Endothelial cell of umbilical vein (primary cell): ENCODE results near the gene MYO7B. TPM values are rescaled to one million over a fixed set of nuclear protein-coding genes. Genes with fewer than 3 reads are reported as not detected.

ENCODE experiments used
- BruUV-seq: library from RNA; stranded (reverse); fragments of 400-500 nt; replicated peaks from 2 replicates; lab custom pipeline; 2021; lab: Mats Ljungman, UMichigan
- CTCF ChIA-PET: fragments of 300-600, 350-600 bp; sonication (Branson Sonifier 250); formaldehyde crosslinking; loops from one replicate; lab custom pipeline; 2021; ENCODE audit warnings: antibody characterized with exemption, inconsistent platforms; lab: Charles Lee
- POLR2A ChIA-PET: fragments of 300-600, 350-600 bp; sonication (Branson Sonifier 250); formaldehyde crosslinking; loops from one replicate; lab custom pipeline; 2021; ENCODE audit warnings: antibody characterized with exemption, inconsistent platforms; lab: Charles Lee
- DNase-seq: peaks from one replicate; pipeline ENCODE4 v3.0.0-alpha.2; 2011; ENCODE audit warnings: low read depth, low spot score
- FAIRE-seq: peaks from 2 replicates; lab custom pipeline; 2011; peaks lifted over from hg19 to GRCh38; lab: Jason Lieb, UNC
- H2AFZ ChIP-seq: 2 replicates; pipeline ENCODE4 v1.6.0; 2012; ENCODE audit warnings: low read depth, low read length, control low read depth, inconsistent platforms
- H3K27ac ChIP-seq: 2 replicates; pipeline ENCODE4 v1.5.1; 2011; ENCODE audit warnings: low read depth, mild to moderate bottlenecking, control low read depth, low read length, moderate library complexity; ENCODE audit not compliant: insufficient read depth
- H3K27me3 ChIP-seq, 2 experiments: 2 replicates each; pipeline versions ENCODE4 v1.6.0 to v1.6.1; 2011; ENCODE audit warnings: low read length in 2 of 2, mixed read lengths in 1 of 2; ENCODE audit not compliant: control insufficient read depth in 2 of 2, insufficient read depth in 2 of 2
- H3K36me3 ChIP-seq, 2 experiments: 2 replicates in 1 of 2; 3 replicates in 1 of 2; pipeline ENCODE4 v1.5.1; 2011; ENCODE audit warnings: low read length in 2 of 2, mild to moderate bottlenecking in 1 of 2, moderate library complexity in 1 of 2; ENCODE audit not compliant: control insufficient read depth in 2 of 2, insufficient read depth in 2 of 2; ENCODE audit errors: extremely low read depth in 1 of 2
- H3K4me1 ChIP-seq: 3 replicates; pipeline ENCODE4 v1.5.1; 2011; ENCODE audit warnings: mild to moderate bottlenecking, low read length; ENCODE audit not compliant: control insufficient read depth, insufficient read depth; ENCODE audit errors: extremely low read depth
- H3K4me2 ChIP-seq: 2 replicates; pipeline ENCODE4 v1.6.1; 2011; ENCODE audit warnings: low read length, control low read depth, mixed read lengths; ENCODE audit not compliant: insufficient read depth
- H3K4me3 ChIP-seq, 3 experiments: fragments of 200-600 bp in 1 of 3; sonication (generic), shearing (Covaris generic) in 1 of 3; replicated peaks in 1 of 3; 2 replicates each; pipeline ENCODE4 v1.5.1; 2011 to 2016; ENCODE audit warnings: control low read depth in 3 of 3, low read length in 3 of 3, mild to moderate bottlenecking in 2 of 3, inconsistent platforms in 1 of 3, low read depth in 1 of 3, moderate library complexity in 1 of 3; ENCODE audit not compliant: insufficient read depth in 1 of 3
- H3K79me2 ChIP-seq: 2 replicates; pipeline ENCODE4 v1.6.0; 2012; ENCODE audit warnings: low read length, inconsistent platforms; ENCODE audit not compliant: control insufficient read depth, insufficient read depth
- H3K9ac ChIP-seq: replicated peaks from 2 replicates; pipeline ENCODE3; 2011; ENCODE audit warnings: low read length, control low read depth; ENCODE audit not compliant: insufficient read depth; ENCODE audit errors: extremely low read depth
- H3K9me1 ChIP-seq: replicated peaks from 3 replicates; pipeline ENCODE4 v1.6.0; 2011; ENCODE audit warnings: mild to moderate bottlenecking, low read length; ENCODE audit not compliant: control insufficient read depth, insufficient read depth; ENCODE audit errors: extremely low read depth
- H3K9me3 ChIP-seq: replicated peaks from 2 replicates; pipeline ENCODE4 v1.5.1; 2012; ENCODE audit warnings: low read length, inconsistent platforms; ENCODE audit not compliant: control insufficient read depth, insufficient read depth
- H4K20me1 ChIP-seq: replicated peaks from 2 replicates; pipeline ENCODE3; 2011; ENCODE audit warnings: mild to moderate bottlenecking, low read length; ENCODE audit not compliant: control insufficient read depth, insufficient read depth; ENCODE audit errors: extremely low read depth
- EZH2 ChIP-seq: IDR thresholded peaks from 2 replicates; pipeline ENCODE4 v1.6.1; 2012; ENCODE audit warnings: borderline replicate concordance, low read depth, mild to moderate bottlenecking, moderate library complexity, low read length, inconsistent platforms; ENCODE audit not compliant: severe bottlenecking
- FOS ChIP-seq: IDR thresholded peaks from 2 replicates; pipeline ENCODE4 v1.6.1; 2011; ENCODE audit warnings: mild to moderate bottlenecking, low read length, moderate library complexity, borderline replicate concordance; ENCODE audit not compliant: insufficient read depth
- GATA2 ChIP-seq: IDR thresholded peaks from 2 replicates; pipeline ENCODE4 v1.7.0; 2011; ENCODE audit warnings: low read depth, mild to moderate bottlenecking, moderate library complexity, mixed read lengths, low read length; ENCODE audit not compliant: insufficient read length, insufficient read depth
- JUN ChIP-seq: IDR thresholded peaks from 2 replicates; pipeline ENCODE4 v1.6.1; 2011; ENCODE audit warnings: borderline replicate concordance, low read depth; ENCODE audit not compliant: insufficient read length, insufficient read depth
- MYC ChIP-seq: IDR thresholded peaks from one replicate; pipeline ENCODE4 v1.6.1; 2011; ENCODE audit warnings: mild to moderate bottlenecking, low read depth, low read length
- POLR2A ChIP-seq: IDR thresholded peaks from 2 replicates; pipeline ENCODE4 v1.6.1; 2012; ENCODE audit warnings: low read depth, mild to moderate bottlenecking, control low read depth, low read length
- POLR2AphosphoS5 ChIP-seq: IDR thresholded peaks from 2 replicates; pipeline ENCODE4 v1.6.1; 2012; ENCODE audit warnings: low read depth, mild to moderate bottlenecking, control low read depth, low read length, moderate library complexity; ENCODE audit not compliant: insufficient read depth
- dilution Hi-C: fragments of 300-500 bp; cut with MboI; formaldehyde crosslinking; loops from one replicate; pipeline ENCODE4 v1.15.0; 2019; ENCODE audit warnings: low sequenced_read_pairs; ENCODE audit not compliant: extremely low pct_ligation_motif_present
- intact Hi-C: fragments of 100-400 bp; cut with micrococcal nuclease; formaldehyde crosslinking; loops from one replicate; pipeline ENCODE4 v1.10.0; 2022
- polyA plus RNA-seq, 4 experiments: library from polyadenylated mRNA; depleted of rRNA in 3 of 4; stranded (reverse) in 3 of 4; unstranded in 1 of 4; fragments of >200 nt; gene quantifications; 2 replicates each; pipeline versions ENCODE4 v1.2.1 to v1.2.3, GENCODE V29; 2011 to 2012; ENCODE audit warnings: missing spikeins in 1 of 4
- total RNA-seq: library from RNA; stranded (reverse); gene quantifications from 2 replicates; pipeline ENCODE4 v1.2.3, GENCODE V29; 2021
- TF ChIP-seq, protein P1 (sequence below): IDR thresholded peaks from 2 replicates; pipeline ENCODE4 v1.6.1; 2011; ENCODE audit not compliant: insufficient read depth, insufficient read length
- TF ChIP-seq, protein P2 (sequence below), 2 donors: IDR thresholded peaks; 1 replicate in 1 of 2; 2 replicates in 1 of 2; pipeline ENCODE4 v1.5.1; 2011; ENCODE audit warnings: low read length in 2 of 2, mild to moderate bottlenecking in 2 of 2, moderate library complexity in 2 of 2, control low read depth in 1 of 2, inconsistent platforms in 1 of 2, low read depth in 1 of 2; ENCODE audit not compliant: insufficient read depth in 1 of 2; ENCODE audit errors: extremely low read depth in 1 of 2

Gene MYO7B
- total and polyA plus RNA-seq, 2 donors (not counting 3 experiments of a cell fraction or from before 2014, with no cell fraction given) = 0.17 TPM; not detected in 1

DNA sequence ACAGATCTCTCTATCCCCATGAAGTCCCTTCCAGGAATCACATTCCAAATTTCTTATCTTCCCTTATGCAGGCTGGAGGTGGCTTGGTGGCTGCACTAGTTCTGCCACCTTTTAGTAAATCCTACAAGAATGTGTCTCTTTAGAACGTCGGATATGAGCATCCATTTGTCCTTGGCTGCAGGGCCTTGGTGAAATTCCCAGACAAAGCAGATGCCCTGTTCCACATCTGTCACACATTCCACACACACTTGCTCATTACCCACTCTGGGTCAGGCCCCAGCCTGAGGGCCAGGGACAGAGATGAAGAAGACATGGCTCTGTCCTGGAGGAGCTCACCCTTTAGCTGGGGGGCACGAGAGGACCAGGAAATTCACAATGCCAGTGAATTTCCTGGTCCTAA is 79.2 kb downstream of the MYO7B start:
- H3K4me1 ChIP-seq = no peaks in the 10 kb centered on the region
- ChIA-PET POLR2A (no interaction called here), CTCF (interaction anchor here (1.3 to 1.8 kb wide), 2 partner anchors 23 to 32 kb away, joined by 3 to 8 read pairs; no protein-coding TSS in a partner anchor)
- no peak overlapping the region for H3K4me2 ChIP-seq
- no peak overlapping the region for H3K27ac ChIP-seq
- no peak overlapping the region for H3K9ac ChIP-seq
- DNase-seq = no peak
- peaks cover 5 to 9% of the 10 kb centered on the region in 2 experiments for H3K27me3 ChIP-seq
- no peak overlapping the region for H3K4me3 ChIP-seq
- H3K36me3 ChIP-seq = no peaks in the 10 kb centered on the region
- TF ChIP-seq JUN = no peak
- TF ChIP-seq EZH2 = no peak
- TF ChIP-seq, protein P1, sequence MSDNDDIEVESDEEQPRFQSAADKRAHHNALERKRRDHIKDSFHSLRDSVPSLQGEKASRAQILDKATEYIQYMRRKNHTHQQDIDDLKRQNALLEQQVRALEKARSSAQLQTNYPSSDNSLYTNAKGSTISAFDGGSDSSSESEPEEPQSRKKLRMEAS = no peak
- TF ChIP-seq, protein P2, sequence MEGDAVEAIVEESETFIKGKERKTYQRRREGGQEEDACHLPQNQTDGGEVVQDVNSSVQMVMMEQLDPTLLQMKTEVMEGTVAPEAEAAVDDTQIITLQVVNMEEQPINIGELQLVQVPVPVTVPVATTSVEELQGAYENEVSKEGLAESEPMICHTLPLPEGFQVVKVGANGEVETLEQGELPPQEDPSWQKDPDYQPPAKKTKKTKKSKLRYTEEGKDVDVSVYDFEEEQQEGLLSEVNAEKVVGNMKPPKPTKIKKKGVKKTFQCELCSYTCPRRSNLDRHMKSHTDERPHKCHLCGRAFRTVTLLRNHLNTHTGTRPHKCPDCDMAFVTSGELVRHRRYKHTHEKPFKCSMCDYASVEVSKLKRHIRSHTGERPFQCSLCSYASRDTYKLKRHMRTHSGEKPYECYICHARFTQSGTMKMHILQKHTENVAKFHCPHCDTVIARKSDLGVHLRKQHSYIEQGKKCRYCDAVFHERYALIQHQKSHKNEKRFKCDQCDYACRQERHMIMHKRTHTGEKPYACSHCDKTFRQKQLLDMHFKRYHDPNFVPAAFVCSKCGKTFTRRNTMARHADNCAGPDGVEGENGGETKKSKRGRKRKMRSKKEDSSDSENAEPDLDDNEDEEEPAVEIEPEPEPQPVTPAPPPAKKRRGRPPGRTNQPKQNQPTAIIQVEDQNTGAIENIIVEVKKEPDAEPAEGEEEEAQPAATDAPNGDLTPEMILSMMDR (IDR thresholded peaks at IDR 0.05; ENCODE audit: extremely low read depth in 1 of 2, insufficient read depth in 1 of 2, low read depth in 1 of 2, low read length in 2 of 2) = no peak
- no peak for TF ChIP-seq FOS
- no peak for TF ChIP-seq GATA2
- TF ChIP-seq MYC = no peak
- TF ChIP-seq POLR2AphosphoS5 = no peak
- TF ChIP-seq POLR2A = no peak
- H4K20me1 ChIP-seq = no peaks in the 10 kb centered on the region
- no peaks in the 10 kb centered on the region for H3K9me1 ChIP-seq
- BruUV-seq = no TSS peak
- no peaks in the 10 kb centered on the region for H3K79me2 ChIP-seq
- no peak for FAIRE-seq
- intact Hi-C loops (no loop called here), dilution Hi-C loops (no loop called here)
- H2AFZ ChIP-seq = no peak overlapping the region
- H3K9me3 ChIP-seq = no peaks in the 10 kb centered on the region
